HG03196 (cell line): ENCODE measurements around the gene ARHGAP9.
"Not testable (repeated sequence)": the region's sequence is repeated elsewhere in the genome, so short reads cannot be mapped to it uniquely, and the experiment has no call there.

ENCODE experiments used
- ATAC-seq: cut with Tn5 transposase; IDR thresholded peaks from one replicate; pipeline ENCODE4 v1.9.1; 2021; ENCODE audit not compliant: unreplicated experiment

The ARHGAP9 gene

DNA sequence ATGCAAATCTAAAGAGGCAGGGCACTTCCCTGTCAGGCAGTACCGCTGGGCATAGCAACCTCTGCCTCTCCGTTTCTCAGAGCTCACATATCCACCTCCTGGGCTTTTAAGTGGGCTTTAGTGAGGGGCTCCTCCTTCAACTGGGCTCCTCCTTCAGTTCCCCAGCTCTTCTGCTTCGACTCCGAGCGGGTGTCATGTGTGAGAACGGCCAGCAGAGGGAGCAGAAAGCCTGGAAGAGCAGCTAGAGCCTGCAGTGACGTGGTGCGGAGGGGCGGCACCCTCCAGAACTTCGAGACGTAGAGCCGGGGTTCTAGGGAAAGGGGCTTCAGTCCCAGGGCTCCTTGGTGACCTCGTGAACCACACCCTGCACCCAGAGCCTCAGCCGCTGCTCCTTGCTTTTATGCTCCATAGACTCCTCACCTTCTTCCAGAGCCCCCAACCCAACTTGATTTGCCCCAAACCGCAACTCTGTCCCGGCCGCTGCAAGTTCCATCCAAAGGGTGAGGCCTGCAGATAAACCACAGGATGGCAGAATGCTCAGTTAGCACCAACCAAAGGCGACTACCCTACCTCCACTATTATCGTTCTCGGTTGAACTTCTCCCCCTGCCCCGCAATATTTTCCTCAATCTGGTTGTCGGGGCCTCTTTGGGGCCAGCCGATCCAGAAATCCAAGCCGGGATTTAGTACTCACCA lies 20.5 kb downstream of the ARHGAP9 start:
- ATAC-seq, result peak; percentile 50

DNA sequence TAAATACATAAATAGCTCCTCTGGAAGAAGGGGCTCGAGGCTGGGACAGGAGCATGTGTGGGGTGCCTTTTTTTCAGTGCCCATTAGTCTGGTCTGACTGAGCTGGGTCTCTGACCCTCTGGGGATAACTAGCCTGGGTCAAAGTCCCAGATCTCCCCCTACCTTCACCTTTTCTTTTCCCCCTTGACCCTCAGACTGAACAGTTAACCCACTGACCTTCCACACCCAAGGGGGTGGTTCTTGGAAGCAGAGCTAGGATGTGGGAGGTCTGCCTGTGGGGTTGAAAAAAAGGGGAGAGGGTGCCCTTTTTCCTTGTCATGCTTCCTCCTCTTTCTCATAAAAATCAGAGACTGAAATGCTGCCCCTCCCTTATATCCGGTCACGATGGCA lies 21.0 kb downstream of the ARHGAP9 start:
- no peak for ATAC-seq

DNA sequence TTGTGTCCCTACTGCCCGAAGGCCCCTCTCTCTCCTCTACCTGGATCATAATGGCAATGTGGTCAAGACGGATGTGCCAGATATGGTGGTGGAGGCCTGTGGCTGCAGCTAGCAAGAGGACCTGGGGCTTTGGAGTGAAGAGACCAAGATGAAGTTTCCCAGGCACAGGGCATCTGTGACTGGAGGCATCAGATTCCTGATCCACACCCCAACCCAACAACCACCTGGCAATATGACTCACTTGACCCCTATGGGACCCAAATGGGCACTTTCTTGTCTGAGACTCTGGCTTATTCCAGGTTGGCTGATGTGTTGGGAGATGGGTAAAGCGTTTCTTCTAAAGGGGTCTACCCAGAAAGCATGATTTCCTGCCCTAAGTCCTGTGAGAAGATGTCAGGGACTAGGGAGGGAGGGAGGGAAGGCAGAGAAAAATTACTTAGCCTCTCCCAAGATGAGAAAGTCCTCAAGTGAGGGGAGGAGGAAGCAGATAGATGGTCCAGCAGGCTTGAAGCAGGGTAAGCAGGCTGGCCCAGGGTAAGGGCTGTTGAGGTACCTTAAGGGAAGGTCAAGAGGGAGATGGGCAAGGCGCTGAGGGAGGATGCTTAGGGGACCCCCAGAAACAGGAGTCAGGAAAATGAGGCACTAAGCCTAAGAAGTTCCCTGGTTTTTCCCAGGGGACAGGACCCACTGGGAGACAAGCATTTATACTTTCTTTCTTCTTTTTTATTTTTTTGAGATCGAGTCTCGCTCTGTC lies 22.8 kb downstream of the ARHGAP9 start:
- ATAC-seq, result no peak

DNA sequence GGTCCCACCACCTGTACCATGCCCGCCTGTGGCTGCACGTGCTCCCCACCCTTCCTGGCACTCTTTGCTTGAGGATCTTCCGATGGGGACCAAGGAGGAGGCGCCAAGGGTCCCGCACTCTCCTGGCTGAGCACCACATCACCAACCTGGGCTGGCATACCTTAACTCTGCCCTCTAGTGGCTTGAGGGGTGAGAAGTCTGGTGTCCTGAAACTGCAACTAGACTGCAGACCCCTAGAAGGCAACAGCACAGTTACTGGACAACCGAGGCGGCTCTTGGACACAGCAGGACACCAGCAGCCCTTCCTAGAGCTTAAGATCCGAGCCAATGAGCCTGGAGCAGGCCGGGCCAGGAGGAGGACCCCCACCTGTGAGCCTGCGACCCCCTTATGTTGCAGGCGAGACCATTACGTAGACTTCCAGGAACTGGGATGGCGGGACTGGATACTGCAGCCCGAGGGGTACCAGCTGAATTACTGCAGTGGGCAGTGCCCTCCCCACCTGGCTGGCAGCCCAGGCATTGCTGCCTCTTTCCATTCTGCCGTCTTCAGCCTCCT lies 23.4 kb downstream of the ARHGAP9 start:
- no peak for ATAC-seq

DNA sequence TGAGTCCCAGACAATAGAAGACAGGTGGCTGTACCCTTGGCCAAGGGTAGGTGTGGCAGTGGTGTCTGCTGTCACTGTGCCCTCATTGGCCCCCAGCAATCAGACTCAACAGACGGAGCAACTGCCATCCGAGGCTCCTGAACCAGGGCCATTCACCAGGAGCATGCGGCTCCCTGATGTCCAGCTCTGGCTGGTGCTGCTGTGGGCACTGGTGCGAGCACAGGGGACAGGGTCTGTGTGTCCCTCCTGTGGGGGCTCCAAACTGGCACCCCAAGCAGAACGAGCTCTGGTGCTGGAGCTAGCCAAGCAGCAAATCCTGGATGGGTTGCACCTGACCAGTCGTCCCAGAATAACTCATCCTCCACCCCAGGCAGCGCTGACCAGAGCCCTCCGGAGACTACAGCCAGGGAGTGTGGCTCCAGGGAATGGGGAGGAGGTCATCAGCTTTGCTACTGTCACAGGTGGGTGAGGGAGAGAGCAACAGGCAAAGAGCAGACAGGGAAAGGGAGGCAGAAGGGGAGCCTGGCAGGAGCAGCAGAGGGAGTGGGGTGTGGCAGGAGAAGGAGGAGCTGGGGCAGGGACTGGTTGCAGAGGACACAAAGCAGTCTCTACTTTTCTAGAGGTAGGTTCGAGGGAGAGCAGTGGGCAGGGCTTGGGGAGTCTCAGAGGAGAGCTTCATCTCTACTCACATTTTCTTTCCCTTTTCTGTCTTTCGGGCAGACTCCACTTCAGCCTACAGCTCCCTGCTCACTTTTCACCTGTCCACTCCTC lies 24.1 kb downstream of the ARHGAP9 start:
- no peak for ATAC-seq

DNA sequence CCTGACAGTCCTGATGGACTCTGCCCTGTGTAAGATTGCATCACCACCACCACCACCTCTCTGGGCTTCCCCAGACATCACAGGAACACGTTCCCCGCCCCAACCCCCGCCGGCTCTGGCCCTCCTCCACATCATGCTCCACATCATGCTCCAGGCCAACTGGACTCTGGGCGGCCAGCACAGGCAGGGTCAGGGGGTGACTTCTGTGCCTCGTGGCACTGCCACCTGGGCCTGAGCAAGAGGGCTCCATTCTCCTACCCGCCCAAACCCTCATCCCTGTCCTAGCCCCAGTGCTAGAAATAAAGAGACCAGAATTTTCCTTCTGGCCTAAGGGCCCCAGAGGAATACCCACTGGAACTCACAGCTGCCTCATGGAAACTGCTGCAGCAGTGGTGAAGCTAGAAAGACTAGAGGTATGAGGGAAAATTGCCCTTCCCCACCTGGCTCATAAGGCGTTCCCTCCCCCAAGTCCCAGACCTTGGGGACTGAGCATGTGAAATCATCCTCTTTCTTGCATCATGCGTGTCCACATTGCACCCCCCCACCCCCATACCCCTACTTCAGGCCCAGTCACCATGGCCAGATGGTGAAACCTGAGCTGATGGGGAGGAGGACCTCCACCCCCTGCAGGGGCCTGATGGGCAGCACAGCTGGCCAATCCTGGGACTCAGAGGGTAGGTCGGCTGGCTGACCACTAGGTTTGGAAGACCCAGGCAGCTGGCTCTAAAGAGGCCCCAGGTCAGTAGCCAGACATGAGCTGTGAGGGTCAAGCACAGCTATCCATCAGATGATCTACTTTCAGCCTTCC lies 24.9 kb downstream of the ARHGAP9 start, which contains the start of gene INHBE:
INHBE (plus strand) TSS at position 742 of the 808 bp plus-strand sequence. CDS start 230 bp downstream, outside the sequence.
- no peak for ATAC-seq

DNA sequence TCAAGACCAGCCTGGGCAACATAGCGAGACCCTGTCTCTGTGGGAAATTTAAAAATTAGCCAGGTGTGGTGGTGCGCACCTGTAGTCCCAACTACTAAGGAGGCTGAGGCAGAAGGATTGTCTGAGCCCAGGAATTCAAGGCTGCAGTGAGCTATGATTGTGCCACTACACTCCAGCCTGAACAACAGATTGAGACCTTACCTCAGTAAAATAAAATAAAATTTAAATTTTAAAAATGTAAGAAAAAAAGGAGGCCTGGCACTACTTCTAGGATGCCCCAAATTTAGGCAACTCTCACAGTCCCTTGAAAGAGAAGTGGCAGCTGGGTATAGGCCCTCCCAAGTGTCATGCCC lies 25.5 kb downstream of the ARHGAP9 start:
- ATAC-seq, result no peak

DNA sequence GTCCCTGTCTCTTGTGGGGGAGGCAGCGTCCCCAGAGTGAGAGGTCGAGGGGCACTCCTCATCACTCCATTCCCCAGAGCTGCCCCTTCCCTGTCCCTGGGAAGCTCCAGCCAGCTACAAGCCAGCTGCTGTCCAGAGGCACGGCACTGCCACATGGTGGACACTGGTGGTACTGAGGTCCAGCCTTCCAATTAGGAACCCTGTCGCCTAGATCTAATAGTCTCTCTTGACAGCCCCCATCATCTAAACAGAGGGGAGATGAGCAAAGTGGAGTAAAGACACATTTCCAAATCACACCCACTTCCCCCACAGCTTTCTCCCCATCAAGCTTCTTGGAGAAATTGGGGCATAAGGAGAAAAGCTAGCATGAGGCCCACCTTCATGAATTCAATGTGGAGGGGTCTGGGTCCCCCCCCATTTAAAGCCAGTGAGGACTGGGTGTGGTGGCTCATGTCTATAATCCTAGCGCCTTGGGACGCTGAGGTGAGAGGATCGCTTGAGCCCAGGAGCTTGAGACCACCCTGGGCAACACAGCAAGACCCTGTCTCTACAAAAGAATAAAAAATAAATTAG lies 26.6 kb downstream of the ARHGAP9 start:
- no peak for ATAC-seq

DNA sequence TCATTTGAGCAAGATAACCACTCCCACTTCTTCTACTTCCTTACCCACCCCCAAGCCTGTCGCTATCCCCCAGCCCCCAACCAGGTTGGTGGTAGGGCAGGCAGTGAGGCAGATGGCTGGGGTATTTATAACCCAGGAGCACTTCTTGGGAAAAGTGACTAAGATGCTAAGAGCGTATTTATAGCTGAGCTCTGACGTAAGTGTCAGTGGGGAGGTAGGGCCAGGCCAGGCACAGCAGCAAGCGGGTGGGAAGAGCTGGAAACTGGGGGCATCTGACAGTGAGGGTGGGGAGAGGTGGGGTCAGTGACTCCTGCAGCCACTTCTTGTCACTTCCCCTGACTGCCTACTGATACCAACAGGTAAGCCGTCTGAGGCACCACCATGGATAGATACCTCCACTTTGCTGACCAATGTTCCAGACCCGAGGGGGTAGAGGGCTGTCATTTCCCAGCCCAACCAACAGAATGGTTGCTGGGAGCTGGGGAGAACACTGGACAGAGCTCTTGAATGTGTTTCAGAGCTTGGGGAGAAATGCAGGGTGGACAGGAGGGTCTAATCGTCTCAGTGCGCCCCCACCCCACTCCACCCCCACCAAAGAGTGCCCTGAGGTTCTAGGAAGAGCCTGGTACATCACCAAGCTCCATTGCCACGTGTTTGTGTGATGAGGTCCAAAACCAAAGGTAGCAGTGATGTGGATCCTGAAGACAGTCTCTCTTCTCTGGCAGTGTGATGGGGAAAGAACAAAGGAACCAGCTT lies 27.3 kb downstream of the ARHGAP9 start:
- ATAC-seq, result no peak

DNA sequence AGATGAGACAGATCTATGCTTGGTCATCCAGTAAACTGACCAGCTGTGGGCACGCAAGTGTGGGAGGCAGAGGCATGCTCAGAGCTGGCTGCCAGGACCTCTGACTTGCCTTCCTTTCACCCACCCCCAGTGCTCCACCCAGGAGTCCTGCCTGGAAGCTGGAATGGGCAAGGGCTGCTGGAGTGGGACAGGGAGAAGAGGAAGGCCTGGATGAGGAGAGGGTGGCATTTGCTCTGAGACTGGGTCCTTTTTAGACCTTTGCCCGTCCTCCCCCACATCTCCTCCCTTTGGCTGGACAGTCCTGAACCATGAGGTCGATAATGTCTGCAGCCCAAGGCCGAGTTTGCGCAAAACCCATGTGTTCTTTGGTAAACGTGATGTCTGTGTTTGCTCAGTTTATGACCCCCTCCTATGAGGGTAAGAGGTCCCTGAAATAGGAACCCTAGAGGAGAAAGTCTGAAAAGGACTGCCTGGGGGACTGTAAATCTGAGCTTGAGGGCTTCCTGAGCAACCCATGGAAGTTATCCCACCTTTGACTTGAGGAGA lies 28.4 kb downstream of the ARHGAP9 start:
- no peak for ATAC-seq

DNA sequence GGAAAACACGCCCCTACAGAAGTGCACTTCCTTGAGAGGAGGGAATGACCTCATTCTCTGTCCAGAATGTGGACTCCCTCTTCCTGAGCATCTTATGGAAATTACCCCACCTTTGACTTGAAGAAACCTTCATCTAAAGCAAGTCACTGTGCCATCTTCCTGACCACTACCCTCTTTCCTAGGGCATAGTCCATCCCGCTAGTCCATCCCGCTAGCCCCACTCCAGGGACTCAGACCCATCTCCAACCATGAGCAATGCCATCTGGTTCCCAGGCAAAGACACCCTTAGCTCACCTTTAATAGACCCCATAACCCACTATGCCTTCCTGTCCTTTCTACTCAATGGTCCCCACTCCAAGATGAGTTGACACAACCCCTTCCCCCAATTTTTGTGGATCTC lies 29.6 kb downstream of the ARHGAP9 start:
- no peak for ATAC-seq

DNA sequence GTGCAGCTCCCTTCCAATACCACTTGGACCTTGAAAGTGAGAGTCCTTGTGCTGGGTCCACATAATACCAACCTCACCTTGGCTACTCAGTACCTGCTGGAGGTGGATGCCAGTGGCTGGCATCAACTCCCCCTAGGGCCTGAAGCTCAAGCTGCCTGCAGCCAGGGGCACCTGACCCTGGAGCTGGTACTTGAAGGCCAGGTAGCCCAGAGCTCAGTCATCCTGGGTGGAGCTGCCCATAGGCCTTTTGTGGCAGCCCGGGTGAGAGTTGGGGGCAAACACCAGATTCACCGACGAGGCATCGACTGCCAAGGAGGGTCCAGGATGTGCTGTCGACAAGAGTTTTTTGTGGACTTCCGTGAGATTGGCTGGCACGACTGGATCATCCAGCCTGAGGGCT lies 30.3 kb downstream of the ARHGAP9 start:
- no peak for ATAC-seq

DNA sequence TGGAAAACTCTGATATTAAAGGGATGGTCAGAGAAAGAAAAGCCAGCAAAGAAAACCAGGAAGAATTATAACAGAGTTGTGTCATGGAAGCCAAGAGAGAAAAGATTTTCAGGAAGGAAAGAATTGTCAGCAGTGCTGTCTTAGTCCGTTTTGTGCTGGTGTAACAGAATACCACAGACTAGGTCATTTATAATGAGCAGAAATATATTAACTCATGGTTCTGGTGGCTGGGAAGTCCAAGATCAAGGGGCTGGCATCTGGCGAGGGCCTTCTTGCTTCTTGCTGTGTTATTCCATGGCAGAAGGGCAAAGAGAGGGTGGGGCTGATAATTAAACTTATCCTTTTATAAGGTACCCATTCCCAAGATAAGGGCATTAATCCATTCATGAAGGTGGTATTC lies 31.0 kb downstream of the ARHGAP9 start:
- no peak for ATAC-seq

DNA sequence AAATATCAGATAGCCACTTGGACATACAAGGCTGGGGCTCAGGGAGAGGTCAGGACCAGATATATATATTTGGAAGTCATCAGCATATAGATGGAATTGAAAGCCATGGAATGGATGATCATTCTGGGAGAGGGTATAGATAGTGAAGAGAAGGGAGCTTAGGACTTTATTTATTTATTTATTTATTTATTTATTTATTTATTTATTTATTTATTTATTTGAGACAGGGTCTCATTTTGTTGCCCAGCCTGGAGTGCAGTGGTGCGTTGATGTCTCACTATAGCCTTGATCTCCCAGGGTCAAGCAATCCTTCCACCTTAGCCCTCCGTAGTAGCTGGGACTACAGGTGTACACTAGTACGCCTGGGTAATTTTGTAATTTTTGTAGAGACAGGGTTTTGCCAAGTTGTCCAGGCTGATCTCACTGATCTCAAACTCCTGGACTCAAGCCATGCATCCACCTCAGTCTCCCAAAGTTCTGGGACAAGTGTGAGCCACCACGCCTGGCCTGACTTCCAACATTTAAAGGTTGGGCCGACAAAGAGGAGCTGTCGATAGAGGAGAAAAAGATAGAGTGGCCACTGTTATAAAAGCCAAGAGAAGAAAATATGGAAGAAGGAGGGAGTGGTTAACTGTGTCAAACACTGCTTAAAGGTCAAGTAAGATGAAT lies 33.2 kb downstream of the ARHGAP9 start:
- no peak for ATAC-seq

DNA sequence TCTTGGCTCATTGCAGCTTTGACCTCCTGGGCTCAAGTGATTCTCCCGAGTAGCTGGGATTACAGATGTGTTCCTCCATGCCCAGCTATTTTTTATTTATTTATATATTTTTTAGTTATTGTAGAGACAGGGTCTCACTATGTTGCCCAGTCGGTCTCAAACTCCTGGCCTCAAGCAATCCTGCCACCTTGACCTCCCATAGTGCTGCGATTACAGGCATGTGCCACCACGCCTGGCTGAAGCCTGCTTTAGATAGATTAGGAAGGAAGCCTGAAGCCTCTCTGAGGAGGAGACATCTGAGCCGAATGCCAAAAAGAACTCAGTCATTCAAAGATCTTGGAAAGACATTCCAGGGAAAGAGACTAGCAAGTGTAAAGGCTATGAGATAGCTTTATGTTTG lies 34.9 kb downstream of the ARHGAP9 start:
- ATAC-seq, result no peak

DNA sequence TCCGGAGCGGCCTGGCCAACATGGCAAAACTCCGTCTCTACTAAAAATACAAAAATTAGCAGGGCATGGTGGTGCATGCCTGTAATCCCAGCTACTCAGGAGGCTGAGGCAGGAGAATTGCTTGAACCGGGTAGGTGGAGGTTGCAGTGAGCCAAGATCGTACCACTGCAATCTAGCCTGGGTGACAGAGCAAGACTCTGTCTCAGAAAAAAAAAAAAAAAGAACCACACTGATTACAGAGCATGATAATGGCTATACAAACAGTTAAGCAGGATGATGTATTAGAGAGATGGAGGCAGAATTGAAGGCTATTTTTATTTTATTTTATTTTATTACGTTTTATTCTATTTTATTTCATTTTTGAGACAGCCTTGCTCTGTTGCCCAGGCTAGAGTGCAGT lies 35.3 kb downstream of the ARHGAP9 start:
- not testable (repeated sequence) for ATAC-seq

DNA sequence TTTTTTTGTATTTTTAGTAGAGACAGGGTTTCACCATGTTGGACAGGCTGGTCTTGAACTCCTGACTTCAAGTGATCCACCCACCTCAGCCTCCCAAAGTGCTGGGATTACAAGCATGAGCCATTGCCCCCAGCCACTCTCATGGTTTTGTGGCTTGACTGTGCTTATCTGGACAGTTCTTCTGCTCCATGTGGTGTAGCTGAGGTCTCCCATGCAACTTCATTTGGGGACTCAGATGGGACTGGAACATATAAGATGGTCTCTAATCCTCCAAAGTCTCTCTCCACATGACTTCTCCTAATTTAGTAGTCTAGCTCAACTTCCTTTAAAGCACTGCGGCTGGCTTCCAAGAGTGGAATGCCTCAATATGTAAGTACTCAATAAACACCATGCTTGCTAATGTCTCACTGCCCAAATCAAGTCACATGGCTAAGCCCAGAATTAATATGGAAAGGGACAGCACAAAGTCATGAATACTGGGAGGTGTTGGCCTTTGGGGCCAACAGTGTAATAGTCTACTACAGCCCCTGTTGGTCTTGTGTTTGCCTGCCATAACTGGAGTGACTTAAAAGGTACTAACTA lies 37.7 kb downstream of the ARHGAP9 start:
- ATAC-seq, result no peak

DNA sequence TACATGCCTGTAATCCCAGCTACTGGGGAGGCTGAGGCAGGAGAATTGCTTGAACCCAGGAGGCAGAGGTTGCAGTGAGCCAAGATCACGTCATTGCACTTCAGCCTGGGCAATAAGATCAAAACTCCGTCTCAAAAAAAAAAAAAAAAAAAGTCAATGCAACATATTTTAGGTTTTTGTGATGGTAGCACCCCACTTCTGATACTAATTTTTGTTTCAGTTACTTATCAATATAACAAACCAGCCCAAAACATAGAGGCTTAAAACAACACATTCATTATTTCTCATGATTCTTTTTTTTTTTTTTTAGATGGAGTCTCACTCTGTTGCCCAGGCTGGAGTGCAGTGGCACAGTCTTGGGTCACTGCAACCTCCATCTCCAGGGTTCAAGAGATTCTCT lies 38.3 kb downstream of the ARHGAP9 start:
- ATAC-seq, result not testable (repeated sequence)
